Skin epidermis (tissue), 12 donors: Measurements from ENCODE around the gene ACOT7.
"Not testable (repeated sequence)": the region's sequence is repeated elsewhere in the genome, so short reads cannot be mapped to it uniquely, and the experiment has no call there.

Experiments
- H3K27ac ChIP-seq, 21 experiments: fragments of 200-600 bp; sonication (generic) in 11 of 21; one replicate each; pipeline ENCODE4 v1.5.0; 2020; ENCODE audit warnings: mild to moderate bottlenecking in 3 of 21, inconsistent platforms in 2 of 21, moderate library complexity in 2 of 21
- H3K4me3 ChIP-seq, 7 experiments: fragments of 200-600 bp; sonication (generic) in 2 of 7; one replicate each; pipeline ENCODE4 v1.5.0; 2020; ENCODE audit warnings: inconsistent platforms in 2 of 7, mild to moderate bottlenecking in 2 of 7, moderate library complexity in 1 of 7

Gene ACOT7

DNA sequence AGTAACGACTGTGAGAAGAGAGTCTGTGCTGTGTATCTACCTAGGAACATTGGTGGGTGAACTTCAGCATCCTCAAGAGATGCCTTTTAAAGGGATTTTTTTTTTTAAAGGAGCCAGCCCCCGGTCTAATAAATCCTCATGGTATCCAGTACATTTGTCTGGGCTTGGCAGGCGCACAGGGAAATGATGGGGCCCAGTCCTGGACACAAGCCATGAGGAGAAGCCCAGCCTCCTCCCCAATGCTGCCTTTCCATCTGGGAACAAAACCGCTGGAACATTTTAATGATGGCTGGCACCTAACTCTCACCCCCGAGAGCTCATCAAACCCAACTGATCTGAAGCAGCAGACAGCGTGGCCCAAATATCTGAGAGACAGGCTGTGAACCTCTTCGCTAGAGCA lies 64.2 kb downstream of the ACOT7 start:
- Histone ChIP-seq H3K27ac (peak overlapping the region in 8 of 21 experiments; percentile 2 to 70 (median 26)), H3K4me3 (no peak overlapping the region)

DNA sequence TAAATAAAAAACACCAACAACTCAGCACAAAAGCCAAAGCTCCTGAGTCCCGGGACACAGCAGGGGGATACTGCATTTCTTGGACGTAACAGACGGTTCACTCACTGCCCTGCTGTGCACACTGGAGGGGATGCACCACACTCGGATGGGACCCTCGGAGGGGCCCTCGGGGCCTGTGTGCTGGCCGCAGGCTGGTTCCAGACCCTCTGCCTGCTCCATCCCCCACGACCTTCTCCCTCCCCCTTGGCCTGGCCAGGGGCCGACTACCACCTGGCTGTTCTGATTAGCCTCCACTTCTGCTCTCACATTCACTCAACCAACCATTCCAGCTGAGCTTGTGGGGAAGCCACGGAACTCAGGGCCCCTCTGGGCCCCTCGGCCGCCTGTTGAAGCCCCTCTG lies 64.9 kb downstream of the ACOT7 start:
- H3K27ac ChIP-seq, result peak overlapping the region in 4 of 21 experiments; percentile 2 to 29 (median 20)

DNA sequence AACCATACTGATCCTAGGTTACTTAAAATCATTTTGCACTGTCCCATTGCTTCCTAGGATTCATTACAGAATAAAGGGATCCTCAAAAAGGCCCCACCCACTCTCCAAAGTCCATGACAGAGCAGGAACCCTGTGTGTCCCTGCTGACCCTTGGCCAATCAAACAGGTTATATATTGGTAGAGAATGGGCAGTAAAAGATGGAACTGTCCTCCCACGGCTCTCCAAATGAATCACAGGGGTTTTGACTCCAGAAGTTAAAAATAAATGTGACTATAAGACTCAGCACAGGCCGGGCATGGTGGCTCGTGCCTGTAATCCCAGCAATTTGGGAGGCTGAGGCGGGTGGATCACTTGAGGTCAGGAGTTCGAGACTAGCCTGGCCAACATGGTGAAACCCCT lies 65.5 kb downstream of the ACOT7 start:
- Histone ChIP-seq H3K4me3 (no peak overlapping the region), H3K27ac (peak overlapping the region in 1 of 21 experiments; percentile 19)

More for the DNA sequence above, 64.9 kb downstream of the ACOT7 start:
- no peak overlapping the region for H3K4me3 ChIP-seq

DNA sequence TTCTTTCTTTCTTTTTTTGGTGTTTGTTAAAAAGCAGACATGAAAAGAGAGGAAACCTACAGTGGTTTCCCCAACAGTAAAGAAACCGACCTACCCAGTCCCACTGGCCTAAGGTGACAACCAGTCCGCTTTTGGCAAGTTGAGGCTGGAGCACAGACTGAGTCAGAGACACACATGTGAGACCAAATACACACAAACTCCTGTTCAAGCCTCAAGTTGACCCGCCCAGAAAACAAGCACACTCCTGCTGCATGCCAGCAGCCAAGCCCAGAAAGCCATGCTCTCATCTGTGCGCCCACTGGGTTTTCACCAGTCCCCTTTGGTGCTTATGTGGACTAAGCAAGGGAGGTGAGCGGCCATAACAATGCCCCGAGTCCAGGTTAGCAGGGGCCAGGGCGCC lies 68.1 kb downstream of the ACOT7 start:
- no peak overlapping the region for H3K4me3 ChIP-seq
- peak overlapping the region in 1 of 21 experiments; percentile 20 for H3K27ac ChIP-seq

DNA sequence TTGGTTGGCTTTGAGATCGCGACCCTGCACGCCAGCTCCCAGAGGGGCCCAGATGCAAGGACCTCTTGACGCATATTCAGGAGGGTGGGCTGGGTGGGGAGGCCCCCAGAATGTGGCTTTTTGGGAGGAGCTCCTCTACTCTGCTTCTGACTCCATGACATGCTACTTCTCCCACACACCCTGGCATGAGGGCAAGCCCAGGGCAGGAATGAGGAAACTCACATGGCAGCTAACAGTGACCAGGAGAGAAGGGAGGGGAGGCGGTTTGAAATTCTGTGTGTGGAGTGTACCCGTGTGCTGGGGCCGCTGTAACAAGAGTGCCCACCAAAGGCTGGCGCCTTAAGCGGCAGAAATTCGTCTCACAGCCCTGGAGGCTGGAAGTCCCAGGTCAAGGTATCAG lies 71.4 kb downstream of the ACOT7 start:
- Histone ChIP-seq H3K27ac (peak overlapping the region in 1 of 21 experiments; percentile 41), H3K4me3 (no peak overlapping the region)

DNA sequence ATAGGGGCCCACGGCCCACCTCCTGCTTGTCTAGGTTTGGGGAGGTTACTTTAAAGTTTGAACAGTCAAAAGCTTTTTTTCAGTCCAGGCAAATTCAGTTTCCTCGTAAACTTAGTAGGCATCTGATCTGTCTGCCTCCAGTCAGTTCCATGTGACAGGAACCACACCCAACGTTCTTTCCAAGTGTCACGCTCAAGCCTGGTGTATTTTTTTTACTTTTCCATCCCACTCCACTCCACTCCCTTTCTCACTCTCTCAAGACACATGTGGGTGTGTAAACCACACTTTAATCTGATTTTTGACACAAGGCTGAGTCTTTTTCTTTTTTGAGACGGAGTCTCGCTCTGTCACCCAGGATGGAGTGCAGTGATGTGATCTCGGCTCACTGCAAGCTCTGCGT lies 72.4 kb downstream of the ACOT7 start:
- H3K4me3 ChIP-seq, result no peak overlapping the region
- H3K27ac ChIP-seq, result peak overlapping the region in 7 of 21 experiments; percentile 12 to 75 (median 52)

DNA sequence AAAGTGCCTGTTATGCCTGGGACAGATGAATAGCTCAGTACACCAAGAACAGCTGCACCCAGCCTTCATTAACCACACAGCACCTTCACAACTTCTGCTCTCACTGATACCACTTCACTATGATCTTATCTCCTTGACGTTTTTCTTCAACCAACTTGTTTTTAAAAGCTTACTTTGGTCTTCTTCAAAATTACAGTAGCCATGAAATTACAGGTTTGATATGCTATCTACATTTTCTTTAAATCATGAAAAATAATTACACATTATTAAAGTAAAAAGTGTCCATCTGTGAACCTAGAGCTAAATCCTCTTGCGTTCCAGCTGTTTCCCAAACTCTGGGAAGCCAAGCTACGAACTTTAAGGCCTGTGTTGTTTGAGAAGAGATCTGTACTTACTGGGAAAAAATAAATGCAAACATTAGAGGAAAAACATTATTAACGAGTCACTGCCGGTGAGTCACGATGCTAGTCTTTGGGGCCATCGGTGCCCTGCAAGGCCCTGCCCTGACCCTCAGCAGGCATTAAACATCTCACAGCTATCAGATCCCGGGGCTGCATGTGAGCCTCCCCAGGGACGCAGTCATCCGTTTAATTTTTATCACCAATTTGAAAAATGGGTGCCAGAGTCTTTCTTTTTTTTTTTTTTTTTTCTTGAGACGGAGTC lies 76.3 kb downstream of the ACOT7 start:
- Histone ChIP-seq H3K4me3 (no peak overlapping the region), H3K27ac (peak overlapping the region in 1 of 21 experiments; percentile 6)

DNA sequence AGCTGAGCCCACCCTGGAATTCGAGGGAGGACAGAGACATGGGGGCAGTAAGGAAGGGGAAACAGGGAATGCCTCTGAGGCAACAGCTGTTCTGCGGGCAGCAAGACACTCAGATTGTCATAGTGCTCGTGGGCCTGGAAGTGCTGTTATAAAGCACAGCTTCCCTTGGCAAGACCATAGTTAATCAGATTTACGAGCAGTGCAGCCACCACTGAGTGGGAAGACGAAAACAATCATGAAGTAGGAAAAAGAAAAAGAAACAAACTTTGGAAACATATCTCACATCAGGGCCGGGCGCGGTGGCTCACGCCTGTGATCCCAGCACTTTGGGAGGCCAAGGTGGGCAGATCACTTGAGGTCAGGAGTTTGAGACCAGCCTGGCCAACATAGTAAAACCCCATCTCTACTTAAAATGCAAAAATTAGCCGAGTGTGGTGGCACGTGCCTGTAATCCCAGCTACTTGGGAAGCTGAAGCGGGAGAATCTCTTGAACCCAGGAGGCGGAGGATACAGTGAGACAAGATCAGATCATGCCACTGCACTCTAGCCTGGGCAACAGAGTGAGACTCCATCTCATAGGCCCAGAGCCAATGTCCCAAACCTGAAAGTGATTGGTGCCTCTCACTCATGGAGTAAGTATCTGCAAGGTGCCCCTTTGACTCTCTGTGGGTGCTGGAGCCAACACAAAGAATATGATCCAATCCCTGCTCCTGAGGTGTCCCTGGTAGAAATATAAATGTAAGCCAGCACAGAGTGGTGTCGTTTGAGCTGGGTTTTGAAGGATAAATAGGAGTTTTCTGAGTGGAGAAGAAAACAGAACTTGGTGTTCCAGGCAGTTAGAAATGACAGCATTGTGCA lies 77.1 kb downstream of the ACOT7 start:
- peak overlapping the region in 5 of 21 experiments; percentile 3 to 26 (median 7) for H3K27ac ChIP-seq
- H3K4me3 ChIP-seq, result no peak overlapping the region

DNA sequence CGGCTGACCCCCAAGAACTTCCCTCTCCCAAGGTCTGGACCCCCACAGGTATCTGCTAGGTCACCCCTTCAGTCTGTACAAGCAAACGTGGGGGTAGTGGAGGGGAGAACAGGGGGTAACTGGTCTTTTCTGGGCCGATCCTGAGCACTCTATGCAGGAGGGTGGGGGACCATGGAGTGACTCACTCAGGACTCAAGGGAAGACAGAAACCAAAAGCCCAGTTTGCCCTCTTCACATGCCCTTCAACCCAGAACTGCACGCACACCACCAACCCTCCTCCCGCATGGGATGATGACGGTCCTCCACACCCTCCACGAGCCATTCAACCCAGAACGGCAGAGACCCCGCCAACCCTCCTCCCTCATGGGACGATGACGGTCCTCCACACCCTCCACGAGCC lies 79.1 kb downstream of the ACOT7 start:
- H3K27ac ChIP-seq, result no peak overlapping the region

DNA sequence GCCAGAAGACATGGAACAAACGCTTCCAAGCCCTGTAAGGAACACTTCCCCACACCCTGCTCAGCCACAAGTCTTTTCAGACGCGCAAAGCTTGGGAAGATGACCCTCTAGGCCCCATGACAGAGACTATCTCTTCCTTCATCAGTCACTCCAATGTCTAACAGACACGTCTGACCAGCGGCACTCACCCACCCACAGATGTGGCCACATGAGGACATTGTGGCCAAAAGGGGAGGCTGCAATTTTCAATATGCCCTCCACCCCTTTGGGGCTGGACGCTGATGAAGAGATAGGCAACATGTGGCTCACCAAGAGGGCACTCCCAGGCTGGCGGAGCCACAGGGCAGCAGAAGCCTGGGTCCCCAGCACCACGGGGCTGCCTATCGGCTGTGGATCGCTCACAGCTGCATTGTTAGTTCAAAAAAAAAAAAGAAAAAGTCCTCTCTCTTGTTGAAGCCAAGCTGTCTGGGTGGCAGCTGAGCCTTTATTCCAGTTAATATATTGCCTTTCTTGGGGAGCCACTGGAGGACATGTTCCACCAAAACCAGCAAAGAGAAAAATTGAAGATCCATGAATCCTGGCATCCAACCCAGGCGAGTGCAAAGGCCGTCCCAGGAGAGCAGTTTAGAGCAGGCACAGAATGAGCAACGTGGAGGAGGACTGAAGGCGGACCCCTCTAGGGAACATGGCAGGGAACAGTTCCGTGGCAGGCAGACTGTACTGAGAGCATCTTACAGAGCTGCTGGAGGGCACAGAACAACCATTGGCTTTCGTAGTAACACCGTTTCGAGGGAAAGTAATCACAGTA lies 80.0 kb downstream of the ACOT7 start:
- Histone ChIP-seq H3K27ac (peak overlapping the region in 3 of 21 experiments; percentile 5 to 47 (median 23)), H3K4me3 (no peak overlapping the region)

More for the DNA sequence above, 79.1 kb downstream of the ACOT7 start:
- H3K4me3 ChIP-seq, result no peak overlapping the region

DNA sequence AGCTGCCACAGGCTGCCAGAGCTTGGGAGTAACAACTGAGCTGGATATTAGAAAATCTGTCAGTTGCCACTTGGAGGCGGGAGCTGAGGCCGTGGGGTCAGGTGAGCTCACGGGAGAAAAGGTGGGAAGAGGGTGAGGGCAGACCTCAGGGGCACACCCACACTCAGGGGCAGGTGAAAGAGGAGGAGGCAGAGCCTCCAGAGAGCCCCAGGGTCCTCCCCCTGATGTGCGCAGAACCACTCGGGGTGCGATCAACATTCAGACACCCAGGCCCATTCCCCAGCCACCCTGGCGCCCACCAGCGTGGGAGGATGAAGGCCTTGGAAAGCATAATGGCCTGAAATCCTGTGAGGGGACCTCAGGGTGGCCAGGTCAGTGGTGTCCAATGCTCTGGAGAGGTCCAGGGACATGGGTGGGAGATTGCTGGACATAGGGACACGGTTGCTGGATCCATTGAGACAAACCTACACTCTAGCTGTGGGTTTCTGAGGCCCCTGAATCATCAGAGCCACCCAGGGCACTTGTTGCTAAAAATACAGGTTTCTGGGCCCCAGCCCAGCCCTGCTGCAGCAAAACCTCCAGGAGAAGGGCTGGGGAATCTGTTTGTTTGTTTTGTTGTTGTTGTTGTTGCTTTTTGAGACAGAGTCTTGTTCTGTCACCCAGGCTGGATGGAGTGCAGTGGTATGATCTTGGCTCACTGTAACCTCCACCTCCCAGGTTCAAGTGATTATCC lies 83.3 kb downstream of the ACOT7 start:
- Histone ChIP-seq H3K4me3 (no peak overlapping the region), H3K27ac (no peak overlapping the region)

DNA sequence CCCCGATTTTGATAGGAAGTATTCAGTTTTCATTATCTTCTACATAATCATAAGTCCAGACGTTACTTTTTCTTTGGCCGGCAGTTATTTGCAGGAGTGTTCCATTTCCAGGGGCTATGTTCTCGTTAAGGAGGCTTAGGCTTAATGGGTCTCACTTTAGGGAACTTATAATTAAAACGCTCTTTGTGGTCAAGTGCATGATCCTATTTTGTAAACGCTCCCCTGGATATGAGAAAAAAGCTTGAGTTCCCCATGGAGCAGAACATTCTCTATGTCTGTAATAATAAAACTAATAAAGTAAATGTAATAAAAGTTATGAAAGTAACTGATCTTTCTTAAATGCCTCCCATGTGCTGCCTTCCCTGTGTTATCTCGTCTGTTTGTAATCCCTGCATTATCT lies 84.0 kb downstream of the ACOT7 start:
- no peak overlapping the region for H3K4me3 ChIP-seq
- H3K27ac ChIP-seq, result no peak overlapping the region

DNA sequence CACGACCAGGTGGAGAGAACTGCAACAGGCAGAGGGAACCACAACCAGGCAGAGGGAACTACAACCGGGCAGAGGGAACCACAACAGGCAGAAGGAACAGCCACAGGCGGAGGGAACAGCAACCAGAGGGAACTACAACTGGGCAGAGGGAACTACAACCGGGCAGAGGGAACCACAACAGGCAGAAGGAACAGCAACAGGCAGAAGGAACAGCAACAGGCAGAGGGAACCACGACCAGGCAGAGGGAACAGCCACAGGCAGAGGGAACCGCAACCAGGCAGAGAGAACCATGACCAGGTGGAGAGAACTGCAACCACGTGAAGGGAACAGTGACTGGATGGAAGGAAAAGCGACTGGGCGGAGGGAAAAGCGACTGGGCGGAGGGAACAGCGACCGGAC lies 85.1 kb downstream of the ACOT7 start:
- H3K27ac ChIP-seq, result no peak overlapping the region
- no peak overlapping the region for H3K4me3 ChIP-seq

DNA sequence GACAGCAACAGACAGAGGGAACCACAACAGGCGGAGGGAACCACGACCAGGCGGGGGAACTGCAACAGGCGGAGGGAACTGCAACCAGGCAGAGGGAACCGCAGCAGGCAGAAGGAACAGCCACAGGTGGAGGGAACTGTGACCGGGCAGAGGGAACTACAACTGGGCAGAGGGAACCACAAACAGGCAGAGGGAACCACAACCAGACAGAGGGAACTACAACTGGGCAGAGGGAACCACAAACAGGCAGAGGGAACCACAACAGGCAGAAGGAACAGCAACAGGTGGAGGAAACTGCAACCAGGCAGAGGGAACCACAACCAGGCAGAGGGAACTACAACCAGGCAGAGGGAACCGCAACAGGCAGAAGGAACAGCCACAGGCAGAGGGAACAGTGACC lies 85.9 kb downstream of the ACOT7 start:
- not testable (repeated sequence) for H3K27ac ChIP-seq

DNA sequence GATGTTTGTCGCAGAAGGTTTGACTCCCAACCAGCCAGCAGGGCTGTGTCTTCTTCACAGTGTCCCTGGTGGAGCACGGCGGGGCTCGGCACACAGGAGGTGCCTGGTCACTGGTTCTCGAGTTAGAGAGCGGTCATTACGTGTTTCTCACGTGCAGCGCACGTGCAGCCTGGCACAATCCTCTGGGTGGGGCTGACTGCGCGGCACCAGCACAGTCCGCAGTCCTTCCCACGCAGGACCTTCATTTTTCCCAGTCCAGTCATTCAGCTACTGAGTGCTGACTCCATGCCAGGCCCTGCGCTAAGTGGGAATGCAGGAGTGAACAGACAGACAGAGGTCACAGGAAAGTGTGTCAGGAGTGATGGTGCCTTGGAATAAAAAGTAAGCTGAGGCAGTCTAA lies 86.5 kb downstream of the ACOT7 start:
- Histone ChIP-seq H3K4me3 (no peak overlapping the region), H3K27ac (no peak overlapping the region)

More for the DNA sequence above, 85.9 kb downstream of the ACOT7 start:
- H3K4me3 ChIP-seq, result not testable (repeated sequence)

DNA sequence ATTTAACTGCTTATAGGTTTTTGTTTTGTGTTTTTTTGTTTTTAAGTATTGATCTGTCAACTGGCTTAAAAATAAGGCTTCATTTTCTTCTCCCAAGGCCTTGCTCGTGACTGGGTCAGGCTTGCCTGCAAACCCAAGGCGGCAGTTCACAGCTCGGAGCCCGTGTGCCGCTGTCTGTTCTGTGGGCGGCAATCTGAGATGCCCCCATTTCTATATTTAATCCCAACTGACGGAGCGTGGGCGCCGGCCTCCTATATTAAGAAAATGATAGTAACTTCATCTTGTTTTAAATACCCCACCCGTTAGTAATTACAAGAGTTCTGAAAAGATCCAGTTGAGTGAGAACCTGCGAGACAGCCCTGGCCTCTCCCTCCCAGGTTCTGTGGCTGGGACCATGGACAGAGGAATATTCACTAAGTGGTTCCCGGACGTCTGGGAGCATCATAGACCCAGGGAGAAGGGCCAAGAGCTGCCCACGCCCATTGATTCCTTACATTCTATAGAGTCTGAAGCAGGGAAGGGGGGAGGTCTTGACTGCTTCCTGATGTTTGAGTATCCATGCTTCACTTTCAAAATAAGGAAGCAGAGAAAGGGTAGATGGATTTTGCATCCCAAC lies 90.1 kb downstream of the ACOT7 start:
- no peak overlapping the region for H3K4me3 ChIP-seq
- H3K27ac ChIP-seq, result no peak overlapping the region

DNA sequence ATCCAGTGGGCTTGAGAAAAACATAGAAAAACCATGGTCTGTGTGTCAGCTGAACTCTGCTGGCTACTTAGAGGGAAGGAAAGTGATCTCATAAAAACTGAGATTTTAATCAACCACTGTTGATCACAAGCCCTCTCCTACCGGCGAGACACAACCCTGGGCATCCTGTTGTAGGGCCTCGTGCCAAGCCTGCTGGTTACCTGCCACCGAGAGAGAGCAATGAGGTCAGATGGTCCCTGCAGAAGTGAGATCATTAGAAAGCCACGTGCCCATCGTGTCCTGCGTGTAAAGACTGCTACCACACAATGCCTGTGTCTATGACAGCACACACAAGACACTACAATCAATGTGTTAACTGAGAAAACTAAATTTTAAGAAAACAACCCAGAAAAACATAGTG lies 91.0 kb downstream of the ACOT7 start:
- no peak overlapping the region for H3K4me3 ChIP-seq
- H3K27ac ChIP-seq, result no peak overlapping the region

DNA sequence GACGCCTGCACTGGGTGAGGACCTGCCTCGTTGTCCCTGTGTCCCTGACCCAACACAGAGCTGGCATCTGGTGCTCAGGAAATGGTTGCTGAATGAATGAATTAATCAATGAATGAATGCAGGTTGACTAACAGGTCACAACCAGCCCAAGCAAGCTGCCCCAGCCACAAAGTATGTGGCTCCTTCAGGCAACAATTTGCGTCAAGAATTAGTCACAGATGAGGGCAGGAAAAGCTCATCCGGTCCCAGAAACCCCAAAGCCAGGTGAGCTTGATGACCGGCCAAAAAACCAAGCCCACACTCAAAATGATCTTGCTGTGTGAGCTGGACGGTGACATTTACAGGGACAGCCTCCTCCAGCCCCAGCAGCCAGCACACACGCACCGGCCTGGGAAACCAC lies 92.0 kb downstream of the ACOT7 start:
- Histone ChIP-seq H3K4me3 (no peak overlapping the region), H3K27ac (peak overlapping the region in 1 of 21 experiments; percentile 46)
